K562 (cell line): ENCODE data around the gene GAB2. TPM values are rescaled to one million over a fixed set of nuclear protein-coding genes. Genes with fewer than 3 reads are reported as not detected.

ENCODE experiments used
- ATAC-seq: fragments of 200-7000 bp; cut with Tn5 transposase; 3 replicates; pipeline ENCODE4 v1.9.1; 2020; ENCODE audit warnings: moderate library complexity
- BruUV-seq: library from RNA; stranded (reverse); fragments of 400-500 nt; replicated peaks from 2 replicates; lab custom pipeline; 2021; lab: Mats Ljungman, UMichigan
- CTCF ChIA-PET: fragments of 300-600 bp; formaldehyde crosslinking; extraction: SDS; loops from one replicate; lab custom pipeline; 2021; ENCODE audit warnings: low intra/inter-chr PET ratio; lab: Yijun Ruan, JAX
- POLR2A ChIA-PET: fragments of 300-600, 350-650 bp; sonication (Branson Sonifier 250); formaldehyde crosslinking; extraction: SDS; loops from one replicate; lab custom pipeline; 2021; ENCODE audit warnings: antibody characterized with exemption, inconsistent platforms; lab: Yijun Ruan, JAX
- DNase-seq, 4 experiments: peaks; one replicate each; pipeline versions ENCODE4 v3.0.0 to v3.0.0-alpha.2; 2011 to 2018; ENCODE audit warnings: low spot score in 3 of 4, mixed read lengths in 3 of 4; ENCODE audit errors: extremely low read depth in 1 of 4
- FAIRE-seq: peaks from 2 replicates; lab custom pipeline; 2011; peaks lifted over from hg19 to GRCh38; lab: Jason Lieb, UNC
- H2AFZ ChIP-seq: 2 replicates; pipeline ENCODE4 v1.6.0; 2011; ENCODE audit warnings: low read depth, low read length, control low read depth, inconsistent platforms
- H3K27ac ChIP-seq: fragments of 200-600 bp; 3 replicates; pipeline ENCODE4 v1.8.0; 2011; ENCODE audit warnings: low read depth, mild to moderate bottlenecking, control low read depth, inconsistent platforms, low read length, moderate library complexity, mixed read lengths; ENCODE audit errors: extremely low read depth
- H3K27me3 ChIP-seq, 2 experiments: fragments of 300-600 bp in 1 of 2; 2 replicates in 1 of 2; 3 replicates in 1 of 2; pipeline versions ENCODE4 v1.6.0 to v1.8.0; 2011; ENCODE audit warnings: inconsistent platforms in 2 of 2, low read length in 2 of 2, mild to moderate bottlenecking in 1 of 2, mixed read lengths in 1 of 2, moderate library complexity in 1 of 2; ENCODE audit not compliant: control insufficient read depth in 2 of 2, insufficient read depth in 2 of 2
- H3K36me3 ChIP-seq: fragments of 300-600 bp; 3 replicates; pipeline ENCODE4 v1.8.0; 2011; ENCODE audit warnings: mild to moderate bottlenecking, low read length, inconsistent platforms; ENCODE audit not compliant: control insufficient read depth, insufficient read depth
- H3K4me1 ChIP-seq, 2 experiments: fragments of 200-600 bp in 1 of 2; replicated peaks in 1 of 2; 2 replicates in 1 of 2; 3 replicates in 1 of 2; pipeline versions ENCODE4 v1.5.1 to v1.8.0; 2011; ENCODE audit warnings: inconsistent platforms in 2 of 2, low read length in 2 of 2, mild to moderate bottlenecking in 1 of 2, mixed read lengths in 1 of 2, moderate library complexity in 1 of 2; ENCODE audit not compliant: control insufficient read depth in 2 of 2, insufficient read depth in 2 of 2
- H3K4me2 ChIP-seq: 2 replicates; pipeline ENCODE4 v1.6.1; 2011; ENCODE audit warnings: low read length, control low read depth, inconsistent platforms, mixed read lengths; ENCODE audit not compliant: insufficient read depth
- H3K4me3 ChIP-seq: fragments of 200-600 bp; sonication (generic), shearing (Covaris generic); 2 replicates; pipeline ENCODE4 v1.5.1; 2016; ENCODE audit warnings: control low read depth, inconsistent platforms
- H3K79me2 ChIP-seq: fragments of 200-600 bp; 3 replicates; pipeline ENCODE4 v1.8.0; 2011; ENCODE audit warnings: low read length, inconsistent platforms; ENCODE audit not compliant: control insufficient read depth, insufficient read depth
- H3K9ac ChIP-seq, 2 experiments: 2 replicates each; pipeline versions ENCODE4 v1.6.0 to v1.6.1; 2011; ENCODE audit warnings: low read depth in 2 of 2, low read length in 2 of 2, control low read depth in 1 of 2, inconsistent platforms in 1 of 2, mild to moderate bottlenecking in 1 of 2, mixed read lengths in 1 of 2; ENCODE audit not compliant: insufficient read depth in 1 of 2
- H3K9me1 ChIP-seq: one replicate; pipeline ENCODE4 v1.6.0; 2011; ENCODE audit warnings: inconsistent platforms, mild to moderate bottlenecking, low read length, moderate library complexity; ENCODE audit not compliant: control insufficient read depth, insufficient read depth
- H3K9me3 ChIP-seq: replicated peaks from 2 replicates; pipeline ENCODE4 v1.5.1; 2011; ENCODE audit warnings: low read depth, low read length, inconsistent platforms; ENCODE audit not compliant: control insufficient read depth, insufficient read depth
- H4K20me1 ChIP-seq: replicated peaks from 2 replicates; pipeline ENCODE4 v1.6.1; 2011; ENCODE audit warnings: low read length, inconsistent platforms, mixed read lengths; ENCODE audit not compliant: control insufficient read depth, insufficient read depth
- ARID1B ChIP-seq: fragments of 450-650 bp; IDR thresholded peaks from 2 replicates; pipeline ENCODE4 v1.6.1; 2016; ENCODE audit warnings: antibody characterized with exemption, mild to moderate bottlenecking, inconsistent platforms
- CBX2 ChIP-seq: fragments of 200-600 bp; sonication (generic); IDR thresholded peaks from one replicate; pipeline ENCODE4 v1.6.1; 2012; ENCODE audit warnings: mild to moderate bottlenecking, low read length, inconsistent platforms; ENCODE audit not compliant: insufficient read depth, poor library complexity, severe bottlenecking
- ESRRB ChIP-seq: fragments of 250-450 bp; sonication (Bioruptor Pico); IDR thresholded peaks from 2 replicates; pipeline ENCODE4 v1.5.0; 2020; ENCODE audit warnings: mild to moderate bottlenecking, moderate library complexity, borderline replicate concordance
- MTA1 ChIP-seq: fragments of 450-650 bp; IDR thresholded peaks from 2 replicates; pipeline ENCODE4 v1.6.1; 2017; ENCODE audit warnings: borderline replicate concordance
- NCOR1 ChIP-seq: fragments of 450-650 bp; IDR thresholded peaks from 2 replicates; pipeline ENCODE4 v1.6.1; 2016; ENCODE audit warnings: mild to moderate bottlenecking, moderate library complexity
- NRF1 ChIP-seq, 2 experiments: fragments of 450-650 bp; IDR thresholded peaks in 1 of 2; conservative IDR thresholded peaks in 1 of 2; 2 replicates each; pipeline ENCODE4 v1.6.1; 2014; ENCODE audit warnings: mild to moderate bottlenecking in 2 of 2
- PRPF4 ChIP-seq: fragments of 200-400 bp; formaldehyde crosslinking; IDR thresholded peaks from one replicate; pipeline ENCODE4 v1.6.1; 2017; ENCODE audit warnings: low read length, low read depth, mild to moderate bottlenecking; ENCODE audit not compliant: insufficient read depth, poor library complexity, severe bottlenecking
- RAD21 ChIP-seq, 2 experiments: fragments of 250-450 bp in 1 of 2; fragments of 450-650 bp in 1 of 2; sonication (Bioruptor Pico) in 1 of 2; formaldehyde crosslinking in 1 of 2; IDR thresholded peaks in 1 of 2; conservative IDR thresholded peaks in 1 of 2; 2 replicates each; pipeline versions ENCODE4 v1.4.0 to v1.8.0; 2020 to 2022; ENCODE audit warnings: mild to moderate bottlenecking in 2 of 2, moderate library complexity in 1 of 2
- RCOR1 ChIP-seq, 2 experiments: IDR thresholded peaks; 2 replicates each; pipeline ENCODE4 v1.6.1; 2012; ENCODE audit warnings: low read depth in 2 of 2, low read length in 2 of 2, borderline replicate concordance in 1 of 2, improper control_type of control experiment in 1 of 2
- SIX5 ChIP-seq, 2 experiments: IDR thresholded peaks; 2 replicates each; pipeline ENCODE4 v1.6.1; 2011; ENCODE audit warnings: low read length in 2 of 2, borderline replicate concordance in 1 of 2, low read depth in 1 of 2, mild to moderate bottlenecking in 1 of 2, moderate library complexity in 1 of 2; ENCODE audit not compliant: insufficient read depth in 1 of 2
- SMARCE1 ChIP-seq: fragments of 450-650 bp; IDR thresholded peaks from 2 replicates; pipeline ENCODE4 v1.7.1; 2016; ENCODE audit warnings: mild to moderate bottlenecking
- TAL1 ChIP-seq: fragments of 450-650 bp; IDR thresholded peaks from 2 replicates; pipeline ENCODE4 v1.6.1; 2016; ENCODE audit warnings: mild to moderate bottlenecking
- TEAD4 ChIP-seq, 2 experiments: sonication (generic) in 1 of 2; formaldehyde crosslinking in 1 of 2; IDR thresholded peaks; 2 replicates each; pipeline versions ENCODE4 v1.6.1 to v1.8.0; 2012 to 2022; ENCODE audit warnings: borderline replicate concordance in 1 of 2, inconsistent platforms in 1 of 2, low read length in 1 of 2, mild to moderate bottlenecking in 1 of 2, missing genetic modification reagents in 1 of 2
- ZNF175 ChIP-seq: fragments of 200-800 bp; sonication (Bioruptor generic); IDR thresholded peaks from 2 replicates; pipeline ENCODE4 v1.6.1; 2016; ENCODE audit warnings: low read depth, mild to moderate bottlenecking, missing genetic modification characterization, missing compliant biosample characterization
- ZNF324 ChIP-seq: fragments of 250-450 bp; sonication (Bioruptor Pico); IDR thresholded peaks from 2 replicates; pipeline ENCODE4 v1.4.0; 2020; ENCODE audit warnings: mild to moderate bottlenecking
- ZNF551 ChIP-seq: fragments of 250-450 bp; sonication (Bioruptor Pico); IDR thresholded peaks from 2 replicates; pipeline ENCODE4 v1.5.0; 2021; ENCODE audit warnings: mild to moderate bottlenecking, moderate library complexity
- ZNF766 ChIP-seq: fragments of 200-800 bp; sonication (Bioruptor generic); conservative IDR thresholded peaks from 2 replicates; pipeline ENCODE4 v1.6.1; 2016; ENCODE audit warnings: missing genetic modification characterization, missing compliant biosample characterization
- WGBS: fragments of 100-300 bp; shearing (Covaris generic); methylation state at CpG from one replicate; pipeline ENCODE4 v1.1.6; 2016; ENCODE audit warnings: low coverage, mixed read lengths; ENCODE audit not compliant: insufficient coverage; ENCODE audit errors: missing lambda C conversion rate; 5-methylcytosine and 5-hydroxymethylcytosine counted together
- in situ Hi-C: fragments of 300-500 bp; cut with MboI; formaldehyde crosslinking; loops from 4 replicates; pipeline ENCODE4 v1.15.0; 2018; ENCODE audit warnings: inconsistent platforms, mixed read lengths
- intact Hi-C: fragments of 100-400 bp; cut with micrococcal nuclease; formaldehyde crosslinking; loops from 2 replicates; pipeline ENCODE4 v1.14.2; 2022
- polyA plus RNA-seq, 8 experiments: library from polyadenylated mRNA; depleted of rRNA in 4 of 8; stranded (reverse) in 5 of 8; unstranded in 3 of 8; fragments of >200 nt; fragmentation: Nextera tagmentation in 2 of 8; fragmentation: Illumina TruSeq in 1 of 8; extraction: Ambion mirVana in 2 of 8; extraction: Trizol in 1 of 8; gene quantifications; 2 replicates each; pipeline versions ENCODE4 v1.2.1 to v1.2.3, GENCODE V29; 2011 to 2014; ENCODE audit warnings: inconsistent platforms in 1 of 8, missing spikeins in 1 of 8
- total RNA-seq, 7 experiments: library from RNA; depleted of rRNA in 6 of 7; stranded (reverse); fragments of >200 nt in 6 of 7; fragmentation: Illumina TruSeq in 2 of 7; extraction: Trizol in 2 of 7; gene quantifications; 2 replicates each; pipeline versions ENCODE4 v1.2.1 to v1.2.3, GENCODE V29; 2011 to 2021; ENCODE audit warnings: low replicate concordance in 1 of 7
- TF ChIP-seq, protein P1 (sequence below): fragments of 200-800 bp; sonication (Bioruptor generic); IDR thresholded peaks from 2 replicates; pipeline ENCODE4 v1.6.1; 2017; ENCODE audit warnings: missing genetic modification characterization, missing compliant biosample characterization
- TF ChIP-seq, protein P2 (sequence below): sonication (generic); IDR thresholded peaks from 2 replicates; pipeline ENCODE4 v1.6.1; 2016

Gene GAB2
- total and polyA plus RNA-seq, 9 of the 15 experiments (the other 6 are each of a cell fraction or from before 2014, with no cell fraction given) = 2.3 to 35.2 (median 16.1) TPM

GRCh38 chr11:78395597-78395996 is 22.0 kb downstream of the GAB2 start:
- FAIRE-seq (peak; percentile 37), ATAC-seq (peak; percentile 13), DNase-seq (no peak)
- BruUV-seq = no TSS peak
- H3K9ac ChIP-seq = peak overlapping the region in 1 of 2 experiments; percentile 31; a peak in 1 of 4 replicates
- in situ Hi-C loops (no loop called here), intact Hi-C loops (no loop called here)
- ChIA-PET POLR2A (interaction anchor here (0.6 to 0.9 kb wide), 2 partner anchors 9 to 44 kb away, joined by 3 to 4 read pairs; no protein-coding TSS in a partner anchor), CTCF (no interaction called here)
- H3K27ac ChIP-seq = no peak overlapping the region
- no peaks in the 10 kb centered on the region for H3K36me3 ChIP-seq
- H3K4me3 ChIP-seq = no peak overlapping the region
- no peaks in the 10 kb centered on the region for H3K27me3 ChIP-seq
- peaks cover 6% of the 10 kb centered on the region; the same call in 1 of the 2 replicates for H4K20me1 ChIP-seq
- 0% methylated on average over 1 of the region's 1 CpG for WGBS
- no peaks in the 10 kb centered on the region for H3K9me3 ChIP-seq
- H3K4me1 ChIP-seq = peaks cover 32 to 59% of the 10 kb centered on the region in 2 experiments
- peaks cover 88% of the 10 kb centered on the region for H3K79me2 ChIP-seq
- H3K4me2 ChIP-seq = no peak overlapping the region
- no peak overlapping the region for H2AFZ ChIP-seq
- H3K9me1 ChIP-seq = peaks cover 5% of the 10 kb centered on the region
- TF ChIP-seq TEAD4 (IDR thresholded peaks at IDR 0.05; ENCODE audit: low read length) = peak; percentile 73
- no peak for TF ChIP-seq TEAD4 (CRISPR knock-in tag; IDR thresholded peaks at IDR 0.05; ENCODE audit: borderline replicate concordance)
- TF ChIP-seq RAD21 (CRISPR knock-in tag; conservative IDR thresholded peaks at IDR 0.05 in 1 of 2, IDR thresholded peaks at IDR 0.05 in 1 of 2) = 0 out of 4 replicates have a peak, but pooled peaks of 1 of the 2 experiments have one; percentile 13
- no peak for TF ChIP-seq PRPF4
- 0 out of 2 replicates have a peak, but pooled peaks have one; percentile 14 for TF ChIP-seq MTA1
- TF ChIP-seq ZNF175 (CRISPR knock-in tag) = no peak
- no peak for TF ChIP-seq CBX2
- peak; percentile 70 for TF ChIP-seq ARID1B
- peak; percentile 40; the same call in 1 of the 2 replicates for TF ChIP-seq NCOR1
- TF ChIP-seq, protein P1, sequence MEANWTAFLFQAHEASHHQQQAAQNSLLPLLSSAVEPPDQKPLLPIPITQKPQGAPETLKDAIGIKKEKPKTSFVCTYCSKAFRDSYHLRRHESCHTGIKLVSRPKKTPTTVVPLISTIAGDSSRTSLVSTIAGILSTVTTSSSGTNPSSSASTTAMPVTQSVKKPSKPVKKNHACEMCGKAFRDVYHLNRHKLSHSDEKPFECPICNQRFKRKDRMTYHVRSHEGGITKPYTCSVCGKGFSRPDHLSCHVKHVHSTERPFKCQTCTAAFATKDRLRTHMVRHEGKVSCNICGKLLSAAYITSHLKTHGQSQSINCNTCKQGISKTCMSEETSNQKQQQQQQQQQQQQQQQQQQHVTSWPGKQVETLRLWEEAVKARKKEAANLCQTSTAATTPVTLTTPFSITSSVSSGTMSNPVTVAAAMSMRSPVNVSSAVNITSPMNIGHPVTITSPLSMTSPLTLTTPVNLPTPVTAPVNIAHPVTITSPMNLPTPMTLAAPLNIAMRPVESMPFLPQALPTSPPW (CRISPR knock-in tag) = 0 out of 2 replicates have a peak, but pooled peaks have one; percentile 15
- no peak for TF ChIP-seq NRF1 (conservative IDR thresholded peaks at IDR 0.05 in 1 of 2, IDR thresholded peaks at IDR 0.05 in 1 of 2)
- peak; percentile 24; the same call in 1 of the 2 replicates for TF ChIP-seq ZNF766 (CRISPR knock-in tag)
- TF ChIP-seq, protein P2, sequence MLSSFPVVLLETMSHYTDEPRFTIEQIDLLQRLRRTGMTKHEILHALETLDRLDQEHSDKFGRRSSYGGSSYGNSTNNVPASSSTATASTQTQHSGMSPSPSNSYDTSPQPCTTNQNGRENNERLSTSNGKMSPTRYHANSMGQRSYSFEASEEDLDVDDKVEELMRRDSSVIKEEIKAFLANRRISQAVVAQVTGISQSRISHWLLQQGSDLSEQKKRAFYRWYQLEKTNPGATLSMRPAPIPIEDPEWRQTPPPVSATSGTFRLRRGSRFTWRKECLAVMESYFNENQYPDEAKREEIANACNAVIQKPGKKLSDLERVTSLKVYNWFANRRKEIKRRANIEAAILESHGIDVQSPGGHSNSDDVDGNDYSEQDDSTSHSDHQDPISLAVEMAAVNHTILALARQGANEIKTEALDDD = peak; percentile 85
- no peak for TF ChIP-seq ESRRB (CRISPR knock-in tag)
- TF ChIP-seq SIX5 (IDR thresholded peaks at IDR 0.05; ENCODE audit: borderline replicate concordance in 1 of 2, insufficient read depth in 1 of 2, low read depth in 1 of 2, low read length in 2 of 2) = no peak
- TF ChIP-seq TAL1 = peak; percentile 56; the same call in 1 of the 2 replicates
- TF ChIP-seq ZNF551 (CRISPR knock-in tag) = no peak
- TF ChIP-seq SMARCE1 = 0 out of 2 replicates have a peak, but pooled peaks have one; percentile 35
- no peak for TF ChIP-seq ZNF324 (CRISPR knock-in tag)
- TF ChIP-seq RCOR1 (IDR thresholded peaks at IDR 0.05; ENCODE audit: borderline replicate concordance in 1 of 2, low read depth in 2 of 2, low read length in 2 of 2) = peak in 1 of 2 experiments; percentile 74; a peak in 2 of 4 replicates
